Measurements from ENCODE around the gene TBC1D23.

TBC1D23 gene

GRCh38 chr3:100354850-100355249 lies 94.1 kb downstream of the TBC1D23 start:
- DNase-seq, result no peak

DNA sequence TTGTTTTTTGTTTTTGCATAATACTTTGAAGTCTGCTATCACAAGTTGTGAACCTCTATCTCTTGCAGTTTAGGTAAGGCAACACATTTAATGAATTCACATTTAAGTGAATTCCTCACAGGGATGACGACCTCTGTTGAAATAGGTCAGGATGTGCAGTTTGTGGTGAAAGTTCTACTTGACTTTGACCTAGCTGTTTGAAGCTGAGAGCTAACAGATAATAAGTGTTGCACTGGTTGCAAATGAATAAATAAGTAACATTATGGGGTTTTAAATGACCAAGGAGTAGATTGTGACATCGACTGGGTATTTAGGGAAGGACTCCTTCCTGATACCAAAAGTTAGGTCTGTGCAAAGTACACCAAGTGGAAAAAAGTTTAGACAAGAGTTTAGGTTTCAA lies 97.6 kb downstream of the TBC1D23 start:
- no peak for DNase-seq

DNA sequence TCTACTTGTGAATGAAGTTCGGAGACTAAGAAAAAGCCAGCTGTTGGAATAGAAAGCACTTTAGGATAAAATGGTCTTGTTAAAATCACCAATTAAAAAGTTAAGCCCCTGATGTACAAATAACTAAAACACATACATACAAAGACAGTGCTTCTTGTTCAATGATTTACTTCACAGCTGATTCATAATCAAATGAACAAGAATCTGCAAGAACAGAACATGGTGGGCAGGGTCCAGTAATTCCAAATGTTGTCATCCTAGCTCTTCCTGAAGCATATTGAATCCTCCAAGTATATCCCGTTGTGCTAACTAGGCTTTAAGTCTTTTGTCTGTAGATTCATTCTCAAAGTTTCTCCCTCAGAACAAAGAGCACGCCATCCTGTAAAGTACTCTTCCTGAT lies 98.2 kb downstream of the TBC1D23 start:
- DNase-seq, result no peak

- no peak for DNase-seq
Observed at GRCh38 chr3:100360757-100361496, 100.1 kb downstream of the TBC1D23 start.

DNA sequence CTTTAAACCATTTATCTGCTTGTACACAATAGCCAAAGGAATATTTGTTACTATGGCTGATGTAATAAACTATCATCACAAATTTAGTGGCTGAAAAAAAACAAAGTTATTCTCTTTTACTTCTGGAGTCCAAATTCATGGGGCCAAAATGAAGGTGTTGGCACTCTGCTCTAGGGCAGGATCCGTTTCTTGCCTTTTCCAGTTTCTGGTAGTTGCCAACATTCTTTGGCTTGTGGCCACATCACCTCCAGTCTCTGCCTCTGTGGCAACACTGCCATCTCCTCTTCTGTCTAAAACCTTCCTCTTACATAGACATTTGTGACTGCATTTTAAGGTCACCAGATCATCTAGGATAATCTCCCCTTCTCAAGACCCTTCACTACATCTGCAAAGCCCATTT lies 101.1 kb downstream of the TBC1D23 start:
- no peak for DNase-seq

DNA sequence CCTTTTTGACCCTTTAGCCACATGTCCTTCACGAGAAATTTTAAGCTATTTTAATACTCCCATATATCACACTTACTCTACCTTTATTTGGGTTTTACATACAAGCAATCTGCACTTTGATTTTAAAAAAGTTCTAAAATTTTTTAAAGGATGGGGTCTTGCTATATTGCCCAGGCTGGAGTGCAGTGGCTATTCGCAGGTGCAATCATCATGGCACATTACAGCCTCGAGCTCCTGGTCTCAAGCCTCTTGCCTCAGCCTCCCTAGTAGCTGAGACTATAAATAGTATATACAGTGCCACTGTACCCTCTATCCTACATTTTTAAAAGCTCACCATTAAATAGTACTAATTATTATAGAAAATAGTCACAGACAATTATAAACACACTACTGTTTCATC lies 103.6 kb downstream of the TBC1D23 start:
- no peak for DNase-seq

DNA sequence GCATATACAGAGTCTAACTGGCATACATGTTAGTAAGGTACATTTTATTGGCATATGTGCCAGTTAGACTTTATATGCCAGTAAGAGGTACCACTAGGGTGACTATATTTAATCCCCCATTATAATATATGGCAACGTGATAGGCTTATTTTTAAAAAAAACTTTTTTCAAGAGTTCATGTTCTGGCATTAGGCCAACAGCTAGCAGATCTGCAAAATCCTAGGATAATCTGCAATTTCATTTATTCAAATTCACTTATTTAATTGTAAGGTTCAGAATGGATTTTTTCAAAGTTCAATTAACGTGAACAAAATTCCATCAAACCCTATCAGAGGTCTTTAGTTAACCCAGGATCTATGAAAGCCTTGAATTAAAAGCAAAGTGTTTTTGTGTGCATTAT lies 105.6 kb downstream of the TBC1D23 start:
- DNase-seq, result no peak

GRCh38 chr3:100368441-100368840 lies 107.6 kb downstream of the TBC1D23 start:
- no peak for DNase-seq

DNA sequence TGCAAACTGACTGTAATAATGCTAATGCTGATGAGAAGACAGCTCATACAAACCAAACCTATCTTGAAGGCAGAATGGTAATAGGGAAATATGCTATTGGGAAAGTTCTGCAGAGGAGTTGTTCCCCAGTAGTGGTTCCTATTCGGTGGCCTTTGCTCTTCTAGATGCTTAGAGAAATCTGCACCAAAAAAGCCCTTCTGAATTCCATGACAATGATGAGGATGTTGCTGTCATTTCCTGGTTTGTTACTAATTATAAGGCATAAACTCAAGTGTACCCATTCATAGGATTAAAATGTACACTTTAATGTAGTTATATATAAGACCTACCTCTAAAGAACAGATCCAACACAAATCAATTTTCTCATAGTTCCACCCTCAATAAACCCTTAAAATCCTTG lies 110.0 kb downstream of the TBC1D23 start:
- no peak for DNase-seq

DNA sequence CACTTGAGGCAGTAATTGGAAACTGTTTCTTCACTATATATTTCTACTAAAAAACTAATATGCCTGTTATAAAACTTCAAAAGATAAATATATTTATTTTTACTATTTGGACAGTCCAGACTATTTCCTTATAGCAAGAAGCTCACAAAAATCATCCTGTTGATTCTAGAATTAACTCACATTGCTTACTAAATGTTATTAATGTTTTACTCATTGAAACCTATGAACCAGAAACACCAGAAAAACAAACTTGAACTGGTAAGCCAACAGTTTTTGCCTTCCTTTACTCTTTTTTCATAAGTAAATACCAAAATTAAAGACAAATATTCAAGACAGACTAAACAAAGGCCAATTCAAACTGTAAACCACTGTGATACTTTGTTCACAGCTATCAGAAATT lies 113.7 kb downstream of the TBC1D23 start:
- no peak for DNase-seq

All from suppressor macrophage treated with lipopolysaccharide for 1 hour (primary cell).